Esophagus squamous epithelium (tissue), 5 donors: Measurements from ENCODE around the gene UTP11. TPM values are rescaled to one million over a fixed set of nuclear protein-coding genes. Genes with fewer than 3 reads are reported as not detected.
A peak's percentile ranks its signal among the peaks of the same experiment; 100 is the strongest.

Source experiments
- DNase-seq: peaks from one replicate; lab custom pipeline; 2025; lab: John Stamatoyannopoulos, UW
- H3K27ac ChIP-seq, 4 donors: fragments of 200-600 bp; sonication (generic); one replicate each; pipeline ENCODE4 v1.5.1; 2016 to 2019; ENCODE audit warnings: mild to moderate bottlenecking in 1 of 4
- H3K27me3 ChIP-seq, 4 donors: fragments of 200-600 bp; sonication (generic); 1 replicate in 3 of 4; 2 replicates in 1 of 4; pipeline versions ENCODE4 v1.5.1 to v1.6.0; 2017 to 2021; ENCODE audit warnings: antibody characterized with exemption in 1 of 4
- H3K36me3 ChIP-seq, 3 donors: fragments of 200-600 bp; sonication (generic); one replicate each; pipeline ENCODE4 v1.5.1; 2016 to 2019
- H3K4me1 ChIP-seq, 3 donors: fragments of 200-600 bp; sonication (generic); one replicate each; pipeline ENCODE4 v1.5.1; 2017 to 2019
- H3K4me3 ChIP-seq, 4 donors: fragments of 200-600 bp; sonication (generic); 1 replicate in 3 of 4; 2 replicates in 1 of 4; pipeline ENCODE4 v1.5.1; 2016 to 2019; ENCODE audit warnings: mild to moderate bottlenecking in 2 of 4, moderate library complexity in 1 of 4
- H3K9me3 ChIP-seq, 3 donors: fragments of 200-600 bp; sonication (generic); one replicate each; pipeline ENCODE4 v1.5.1; 2016 to 2019
- CTCF ChIP-seq, 6 experiments: fragments of 450-650 bp in 4 of 6; fragments of 200-600 bp in 2 of 6; sonication (generic) in 2 of 6; IDR thresholded peaks; one replicate each; pipeline ENCODE4 v1.5.1; 2016 to 2019; ENCODE audit warnings: antibody characterized with exemption in 6 of 6, mild to moderate bottlenecking in 4 of 6, moderate library complexity in 4 of 6
- POLR2A ChIP-seq, 4 donors: fragments of 450-650 bp; IDR thresholded peaks; one replicate each; pipeline ENCODE4 v1.6.1; 2017; ENCODE audit warnings: antibody characterized with exemption in 4 of 4, mild to moderate bottlenecking in 4 of 4, moderate library complexity in 3 of 4
- WGBS, 2 donors: methylation state at CpG; one replicate each; pipeline ENCODE4 v1.1.5; 2018; 5-methylcytosine and 5-hydroxymethylcytosine counted together
- intact Hi-C: fragments of 100-400 bp; cut with DNase I; formaldehyde crosslinking; loops from one replicate; pipeline ENCODE4 v1.15.0; 2022
- total RNA-seq, 4 donors: library from RNA; depleted of rRNA; stranded (reverse); fragments of >200 nt; gene quantifications; one replicate each; pipeline ENCODE4 v1.1.0, GENCODE V29; 2016
- donor health status: DM: yes; HTN: yes; CAD: no.

The UTP11 gene
- total RNA-seq, 4 donors from 2014 or later = 38.5 to 71.5 (median 54.5) TPM

- peaks cover 0 to 25% (median 0%) of the 10 kb centered on the region in 3 donors for H3K36me3 ChIP-seq
- H3K4me3 ChIP-seq = peak overlapping the region in 2 of 4 donors; percentile 7 to 38
- peak overlapping the region; percentile 69 to 92 (median 87) for H3K27ac ChIP-seq
- DNase-seq = no peak
- WGBS, 2 donors = 28 to 31% methylated on average over 6 to 9 of the region's 9 CpGs
- H3K4me1 ChIP-seq = peaks cover 47 to 100% (median 74%) of the 10 kb centered on the region in 3 donors
- H3K9me3 ChIP-seq = no peaks in the 10 kb centered on the region
- no peak for TF ChIP-seq POLR2A (IDR thresholded peaks at IDR 0.05)
- intact Hi-C loops = no loop called here
- H3K27me3 ChIP-seq = no peaks in the 10 kb centered on the region
These were observed 12.9 kb upstream of the UTP11 start for GRCh38 chr1:37999430-38000232.

- no peaks in the 10 kb centered on the region for H3K9me3 ChIP-seq
- 50 to 75% methylated on average over 1 of the region's 2 CpGs for WGBS, 2 donors
- H3K4me1 ChIP-seq = peaks cover 44 to 98% (median 68%) of the 10 kb centered on the region in 3 donors
- DNase-seq = no peak
- intact Hi-C loops = no loop called here
- H3K36me3 ChIP-seq = peaks cover 0 to 25% (median 0%) of the 10 kb centered on the region in 3 donors
- TF ChIP-seq CTCF (IDR thresholded peaks at IDR 0.05) (no peak), POLR2A (IDR thresholded peaks at IDR 0.05) (no peak)
- no peaks in the 10 kb centered on the region for H3K27me3 ChIP-seq
- H3K27ac ChIP-seq = peak overlapping the region; percentile 69 to 92 (median 87)
- peak overlapping the region in 2 of 4 donors; percentile 7 to 38 for H3K4me3 ChIP-seq
These were observed 12.4 kb upstream of the UTP11 start for GRCh38 chr1:38000233-38000528.

GRCh38 chr1:38000529-38001455 lies 11.7 kb upstream of the UTP11 start:
- intact Hi-C loops = no loop called here

GRCh38 chr1:38003261-38004250 lies 9.0 kb upstream of the UTP11 start:
- TF ChIP-seq POLR2A (IDR thresholded peaks at IDR 0.05) = no peak
- TF ChIP-seq CTCF (IDR thresholded peaks at IDR 0.05) = no peak
- intact Hi-C loops = no loop called here
- H3K9me3 ChIP-seq = no peaks in the 10 kb centered on the region
- peaks cover 0 to 6% (median 0%) of the 10 kb centered on the region in 3 donors for H3K36me3 ChIP-seq
- no peak for DNase-seq
- H3K27ac ChIP-seq = peak overlapping the region; percentile 73 to 93 (median 87)
- H3K4me3 ChIP-seq = peak overlapping the region; percentile 56 to 85 (median 72)
- H3K4me1 ChIP-seq = peaks cover 39 to 76% (median 52%) of the 10 kb centered on the region in 3 donors
- H3K27me3 ChIP-seq = no peaks in the 10 kb centered on the region
- WGBS, 2 donors = 66 to 69% methylated on average over 3 to 8 of the region's 8 CpGs

More at GRCh38 chr1:38000529-38001455, 11.7 kb upstream of the UTP11 start:
- no peak for DNase-seq
- 16 to 22% methylated on average over 5 to 6 of the region's 13 CpGs for WGBS, 2 donors
- Histone ChIP-seq H3K4me1 (peaks cover 42 to 96% (median 67%) of the 10 kb centered on the region in 3 donors), H3K27me3 (no peaks in the 10 kb centered on the region), H3K27ac (peak overlapping the region; percentile 69 to 92 (median 87)), H3K36me3 (peaks cover 0 to 25% (median 0%) of the 10 kb centered on the region in 3 donors), H3K9me3 (no peaks in the 10 kb centered on the region), H3K4me3 (peak overlapping the region in 2 of 4 donors; percentile 7 to 38)
- TF ChIP-seq CTCF (IDR thresholded peaks at IDR 0.05) (no peak), POLR2A (IDR thresholded peaks at IDR 0.05) (no peak)
